Endothelial cell of umbilical vein (primary cell): Measurements from ENCODE around the gene XPNPEP2. TPM values are rescaled to one million over a fixed set of nuclear protein-coding genes. Genes with fewer than 3 reads are reported as not detected.

ENCODE experiments used
- BruUV-seq: library from RNA; stranded (reverse); fragments of 400-500 nt; replicated peaks from 2 replicates; lab custom pipeline; 2021; lab: Mats Ljungman, UMichigan
- CTCF ChIA-PET: fragments of 300-600, 350-600 bp; sonication (Branson Sonifier 250); formaldehyde crosslinking; loops from one replicate; lab custom pipeline; 2021; ENCODE audit warnings: antibody characterized with exemption, inconsistent platforms; lab: Charles Lee
- POLR2A ChIA-PET: fragments of 300-600, 350-600 bp; sonication (Branson Sonifier 250); formaldehyde crosslinking; loops from one replicate; lab custom pipeline; 2021; ENCODE audit warnings: antibody characterized with exemption, inconsistent platforms; lab: Charles Lee
- DNase-seq: peaks from one replicate; pipeline ENCODE4 v3.0.0-alpha.2; 2011; ENCODE audit warnings: low read depth, low spot score
- FAIRE-seq: peaks from 2 replicates; lab custom pipeline; 2011; peaks lifted over from hg19 to GRCh38; lab: Jason Lieb, UNC
- H2AFZ ChIP-seq: 2 replicates; pipeline ENCODE4 v1.6.0; 2012; ENCODE audit warnings: low read depth, low read length, control low read depth, inconsistent platforms
- H3K27ac ChIP-seq: 2 replicates; pipeline ENCODE4 v1.5.1; 2011; ENCODE audit warnings: low read depth, mild to moderate bottlenecking, control low read depth, low read length, moderate library complexity; ENCODE audit not compliant: insufficient read depth
- H3K27me3 ChIP-seq, 2 experiments: 2 replicates each; pipeline versions ENCODE4 v1.6.0 to v1.6.1; 2011; ENCODE audit warnings: low read length in 2 of 2, mixed read lengths in 1 of 2; ENCODE audit not compliant: control insufficient read depth in 2 of 2, insufficient read depth in 2 of 2
- H3K36me3 ChIP-seq, 2 experiments: 2 replicates in 1 of 2; 3 replicates in 1 of 2; pipeline ENCODE4 v1.5.1; 2011; ENCODE audit warnings: low read length in 2 of 2, mild to moderate bottlenecking in 1 of 2, moderate library complexity in 1 of 2; ENCODE audit not compliant: control insufficient read depth in 2 of 2, insufficient read depth in 2 of 2; ENCODE audit errors: extremely low read depth in 1 of 2
- H3K4me1 ChIP-seq: 3 replicates; pipeline ENCODE4 v1.5.1; 2011; ENCODE audit warnings: mild to moderate bottlenecking, low read length; ENCODE audit not compliant: control insufficient read depth, insufficient read depth; ENCODE audit errors: extremely low read depth
- H3K4me2 ChIP-seq: 2 replicates; pipeline ENCODE4 v1.6.1; 2011; ENCODE audit warnings: low read length, control low read depth, mixed read lengths; ENCODE audit not compliant: insufficient read depth
- H3K4me3 ChIP-seq, 3 experiments: fragments of 200-600 bp in 1 of 3; sonication (generic), shearing (Covaris generic) in 1 of 3; replicated peaks in 1 of 3; 2 replicates each; pipeline ENCODE4 v1.5.1; 2011 to 2016; ENCODE audit warnings: control low read depth in 3 of 3, low read length in 3 of 3, mild to moderate bottlenecking in 2 of 3, inconsistent platforms in 1 of 3, low read depth in 1 of 3, moderate library complexity in 1 of 3; ENCODE audit not compliant: insufficient read depth in 1 of 3
- H3K79me2 ChIP-seq: 2 replicates; pipeline ENCODE4 v1.6.0; 2012; ENCODE audit warnings: low read length, inconsistent platforms; ENCODE audit not compliant: control insufficient read depth, insufficient read depth
- H3K9ac ChIP-seq: replicated peaks from 2 replicates; pipeline ENCODE3; 2011; ENCODE audit warnings: low read length, control low read depth; ENCODE audit not compliant: insufficient read depth; ENCODE audit errors: extremely low read depth
- H3K9me1 ChIP-seq: replicated peaks from 3 replicates; pipeline ENCODE4 v1.6.0; 2011; ENCODE audit warnings: mild to moderate bottlenecking, low read length; ENCODE audit not compliant: control insufficient read depth, insufficient read depth; ENCODE audit errors: extremely low read depth
- H3K9me3 ChIP-seq: replicated peaks from 2 replicates; pipeline ENCODE4 v1.5.1; 2012; ENCODE audit warnings: low read length, inconsistent platforms; ENCODE audit not compliant: control insufficient read depth, insufficient read depth
- H4K20me1 ChIP-seq: replicated peaks from 2 replicates; pipeline ENCODE3; 2011; ENCODE audit warnings: mild to moderate bottlenecking, low read length; ENCODE audit not compliant: control insufficient read depth, insufficient read depth; ENCODE audit errors: extremely low read depth
- CTCF ChIP-seq, 2 donors: IDR thresholded peaks; 1 replicate in 1 of 2; 2 replicates in 1 of 2; pipeline ENCODE4 v1.5.1; 2011; ENCODE audit warnings: low read length in 2 of 2, mild to moderate bottlenecking in 2 of 2, moderate library complexity in 2 of 2, control low read depth in 1 of 2, inconsistent platforms in 1 of 2, low read depth in 1 of 2; ENCODE audit not compliant: insufficient read depth in 1 of 2; ENCODE audit errors: extremely low read depth in 1 of 2
- EZH2 ChIP-seq: IDR thresholded peaks from 2 replicates; pipeline ENCODE4 v1.6.1; 2012; ENCODE audit warnings: borderline replicate concordance, low read depth, mild to moderate bottlenecking, moderate library complexity, low read length, inconsistent platforms; ENCODE audit not compliant: severe bottlenecking
- FOS ChIP-seq: IDR thresholded peaks from 2 replicates; pipeline ENCODE4 v1.6.1; 2011; ENCODE audit warnings: mild to moderate bottlenecking, low read length, moderate library complexity, borderline replicate concordance; ENCODE audit not compliant: insufficient read depth
- GATA2 ChIP-seq: IDR thresholded peaks from 2 replicates; pipeline ENCODE4 v1.7.0; 2011; ENCODE audit warnings: low read depth, mild to moderate bottlenecking, moderate library complexity, mixed read lengths, low read length; ENCODE audit not compliant: insufficient read length, insufficient read depth
- MAX ChIP-seq: IDR thresholded peaks from 2 replicates; pipeline ENCODE4 v1.6.1; 2011; ENCODE audit not compliant: insufficient read depth, insufficient read length
- MYC ChIP-seq: IDR thresholded peaks from one replicate; pipeline ENCODE4 v1.6.1; 2011; ENCODE audit warnings: mild to moderate bottlenecking, low read depth, low read length
- POLR2AphosphoS5 ChIP-seq: IDR thresholded peaks from 2 replicates; pipeline ENCODE4 v1.6.1; 2012; ENCODE audit warnings: low read depth, mild to moderate bottlenecking, control low read depth, low read length, moderate library complexity; ENCODE audit not compliant: insufficient read depth
- dilution Hi-C: fragments of 300-500 bp; cut with MboI; formaldehyde crosslinking; loops from one replicate; pipeline ENCODE4 v1.15.0; 2019; ENCODE audit warnings: low sequenced_read_pairs; ENCODE audit not compliant: extremely low pct_ligation_motif_present
- intact Hi-C: fragments of 100-400 bp; cut with micrococcal nuclease; formaldehyde crosslinking; loops from one replicate; pipeline ENCODE4 v1.10.0; 2022
- polyA plus RNA-seq, 4 experiments: library from polyadenylated mRNA; depleted of rRNA in 3 of 4; stranded (reverse) in 3 of 4; unstranded in 1 of 4; fragments of >200 nt; gene quantifications; 2 replicates each; pipeline versions ENCODE4 v1.2.1 to v1.2.3, GENCODE V29; 2011 to 2012; ENCODE audit warnings: missing spikeins in 1 of 4
- total RNA-seq: library from RNA; stranded (reverse); gene quantifications from 2 replicates; pipeline ENCODE4 v1.2.3, GENCODE V29; 2021

XPNPEP2 gene
- total and polyA plus RNA-seq, 2 donors (not counting 3 experiments of a cell fraction or from before 2014, with no cell fraction given) = 0.04 TPM; not detected in 1

GRCh38 chrX:129763666-129764065, 24.9 kb downstream of the XPNPEP2 start:
- intact Hi-C loops = no loop called here
- TF ChIP-seq POLR2AphosphoS5 = no peak
- TF ChIP-seq GATA2 = no peak
- TF ChIP-seq CTCF (IDR thresholded peaks at IDR 0.05; ENCODE audit: extremely low read depth in 1 of 2, insufficient read depth in 1 of 2, low read depth in 1 of 2, low read length in 2 of 2) = no peak
- TF ChIP-seq FOS = no peak
- no peak for TF ChIP-seq EZH2
- no peak for TF ChIP-seq MYC
- no peak for TF ChIP-seq MAX
- H2AFZ ChIP-seq = no peak overlapping the region
- no peak overlapping the region for H3K4me2 ChIP-seq
- no peaks in the 10 kb centered on the region for H3K9me3 ChIP-seq
- no peaks in the 10 kb centered on the region for H3K4me1 ChIP-seq
- no peaks in the 10 kb centered on the region for H3K79me2 ChIP-seq
- H3K4me3 ChIP-seq = no peak overlapping the region
- H3K27me3 ChIP-seq = no peaks in the 10 kb centered on the region
- H3K9ac ChIP-seq = no peak overlapping the region
- POLR2A ChIA-PET = no interaction called here
- dilution Hi-C loops = no loop called here
- H3K36me3 ChIP-seq = no peaks in the 10 kb centered on the region
- no peaks in the 10 kb centered on the region for H4K20me1 ChIP-seq
- H3K27ac ChIP-seq = no peak overlapping the region
- CTCF ChIA-PET = no interaction called here
- H3K9me1 ChIP-seq = no peaks in the 10 kb centered on the region
- DNase-seq = no peak
- BruUV-seq = no TSS peak
- no peak for FAIRE-seq
